Inferior parietal cortex (tissue), 1 donor: ENCODE measurements around the gene STAMBPL1.

Experiments
- DNase-seq: peaks from one replicate; pipeline ENCODE4 v3.0.0-alpha.2; 2016; ENCODE audit errors: extremely low spot score

Gene STAMBPL1

GRCh38 chr10:88949912-88950837 lies 70.1 kb downstream of the STAMBPL1 start:
- no peak for DNase-seq

GRCh38 chr10:88952647-88953111 lies 72.6 kb downstream of the STAMBPL1 start, which contains the start of gene ACTA2:
ACTA2 (minus strand) TSS chr10:88952773; CDS start chr10:88948930, 3,843 bp downstream.
- no peak for DNase-seq

- DNase-seq: no peak
Observed at GRCh38 chr10:88953662-88954061, 73.6 kb downstream of the STAMBPL1 start.

- no peak for DNase-seq
Observed at GRCh38 chr10:88954458-88955083, 74.5 kb downstream of the STAMBPL1 start.

GRCh38 chr10:88957381-88957780 lies 77.3 kb downstream of the STAMBPL1 start:
- no peak for DNase-seq

GRCh38 chr10:88958721-88959120 lies 78.7 kb downstream of the STAMBPL1 start:
- DNase-seq: no peak

GRCh38 chr10:88960802-88961201 lies 80.8 kb downstream of the STAMBPL1 start:
- no peak for DNase-seq

- no peak for DNase-seq
Observed at GRCh38 chr10:88961266-88961665, 81.2 kb downstream of the STAMBPL1 start.

- no peak for DNase-seq
Observed at GRCh38 chr10:88962336-88962735, 82.3 kb downstream of the STAMBPL1 start.

GRCh38 chr10:88963318-88963717 lies 83.3 kb downstream of the STAMBPL1 start:
- DNase-seq: no peak

GRCh38 chr10:88964360-88964759 lies 84.3 kb downstream of the STAMBPL1 start:
- no peak for DNase-seq

- DNase-seq: no peak
Observed at GRCh38 chr10:88964869-88965415, 84.9 kb downstream of the STAMBPL1 start.

GRCh38 chr10:88966797-88967196 lies 86.8 kb downstream of the STAMBPL1 start:
- DNase-seq: no peak

- DNase-seq: no peak
Observed at GRCh38 chr10:88968391-88968790, 88.3 kb downstream of the STAMBPL1 start.

- no peak for DNase-seq
Observed at GRCh38 chr10:88971221-88972061, 91.4 kb downstream of the STAMBPL1 start.
